ENCODE measurements around the gene TBX5. TPM values are rescaled to one million over a fixed set of nuclear protein-coding genes. Genes with fewer than 3 reads are reported as not detected.

The TBX5 gene
- total and polyA plus RNA-seq, 2 of the 4 experiments (the other 2 are of a cell fraction) = 13.3 to 14.7 TPM

- Histone ChIP-seq H2BK5ac (ENCODE audit: low read depth, low read length, poor library complexity, severe bottlenecking) (no peak overlapping the region), H3K9me3 (ENCODE audit: control insufficient read depth, insufficient read depth, low read length) (no peaks in the 10 kb centered on the region; the same call in 1 of the 2 replicates), H3K79me1 (ENCODE audit: low read depth in 1 of 2, low read length in 2 of 2) (no peaks in the 10 kb centered on the region), H3K4me2 (ENCODE audit: low read depth, low read length) (no peak overlapping the region), H2AFZ (replicated peaks; ENCODE audit: low read length, poor library complexity) (no peak overlapping the region), H3K4ac (ENCODE audit: low read depth, low read length) (no peak overlapping the region), H3K9ac (ENCODE audit: low read depth, low read length) (no peak overlapping the region), H2AK9ac (replicated peaks; ENCODE audit: low read depth, low read length, poor library complexity) (no peak overlapping the region), H3K18ac (ENCODE audit: low read depth, low read length) (no peak overlapping the region), H4K5ac (ENCODE audit: low read depth, low read length) (no peak overlapping the region), H2BK120ac (ENCODE audit: low read depth, low read length) (no peak overlapping the region), H3K56ac (ENCODE audit: extremely low read depth, insufficient read depth, low read length) (no peak overlapping the region), H3K27ac (ENCODE audit: insufficient read depth, low read length) (no peak overlapping the region), H2BK15ac (ENCODE audit: low read depth, low read length) (no peak overlapping the region), H3K9me1 (ENCODE audit: insufficient read depth, low read length) (0 out of 2 replicates have a peak, but pooled peaks cover 3% of the 10 kb centered on the region), H4K91ac (ENCODE audit: insufficient read depth, low read depth, low read length) (no peak overlapping the region), H3K14ac (replicated peaks; ENCODE audit: low read depth, low read length) (no peak overlapping the region), H2BK20ac (ENCODE audit: low read depth, low read length) (no peak overlapping the region), H2AK5ac (ENCODE audit: low read depth, low read length) (no peak overlapping the region), H4K20me1 (ENCODE audit: insufficient read depth, low read length) (no peaks in the 10 kb centered on the region), H3K27me3 (ENCODE audit: control insufficient read depth, insufficient read depth, low read length) (no peaks in the 10 kb centered on the region), H3K4me3 (ENCODE audit: insufficient read depth, low read depth, low read length) (no peak overlapping the region), H4K8ac (ENCODE audit: low read depth in 2 of 2, low read length in 2 of 2) (no peak overlapping the region), H3K4me1 (ENCODE audit: control insufficient read depth, insufficient read depth, low read length) (0 out of 2 replicates have a peak, but pooled peaks cover 2% of the 10 kb centered on the region), H3K36me3 (ENCODE audit: control insufficient read depth, insufficient read depth, low read length) (no peaks in the 10 kb centered on the region), H3K23ac (ENCODE audit: low read depth, low read length) (no peak overlapping the region)
- BruUV-seq (replicated peaks) = no TSS peak
- POLR2A ChIA-PET (ENCODE audit: unreplicated experiment) = no interaction called here
- dilution Hi-C loops (cut with HindIII; ENCODE audit: low sequenced_read_pairs, unreplicated experiment) (no loop called here), in situ Hi-C loops (cut with MboI; ENCODE audit: low sequenced_read_pairs) (no loop called here), intact Hi-C loops (cut with micrococcal nuclease) (no loop called here)
- TF ChIP-seq MAFK (IDR thresholded peaks at IDR 0.05; ENCODE audit: low read depth, low read length) (no peak), CHD1 (IDR thresholded peaks at IDR 0.05; ENCODE audit: low read depth, low read length) (no peak)
- DNase-seq = no peak
- CTCF ChIA-PET = no interaction called here
- no peak for ATAC-seq (ENCODE audit: low read depth)
- WGBS, 2 experiments (ENCODE audit: extremely low coverage in 2 of 2, insufficient read length in 1 of 2) = 80% methylated on average over 1 of the region's 1 CpG; no CpG with 5 or more reads in 1 of the 2 experiments
Observed at GRCh38 chr12:114344303-114344663, 61.7 kb downstream of the TBX5 start.
